Activated gamma-delta T cell (primary cell): Measurements from ENCODE around the gene ARHGEF6.
"Not testable (repeated sequence)": the region's sequence is repeated elsewhere in the genome, so short reads cannot be mapped to it uniquely, and the experiment has no call there.

Source experiments
- DNase-seq: peaks from one replicate; lab custom pipeline; 2025; lab: John Stamatoyannopoulos, UW
- total RNA-seq, 2 donors: gene quantifications; one replicate each; lab custom pipeline; 2026; lab: John Stamatoyannopoulos, UW

ARHGEF6 gene
- total RNA-seq = 270 to 288 reads per million in 2 donors

GRCh38 chrX:136780763-136781162 is at the start of gene ARHGEF6:
Gene ARHGEF6, minus strand, starts transcription at chrX:136780932. Its CDS starts 50 bp downstream, at chrX:136780882.
- DNase-seq = no peak

GRCh38 chrX:136829413-136829812 is 48.7 kb upstream of the ARHGEF6 start:
- no peak for DNase-seq

- no peak for DNase-seq
Measured at GRCh38 chrX:136828830-136829229, 48.1 kb upstream of the ARHGEF6 start.

- DNase-seq = no peak
Measured at GRCh38 chrX:136827026-136827425, 46.3 kb upstream of the ARHGEF6 start.

GRCh38 chrX:136825771-136826170 is 45.0 kb upstream of the ARHGEF6 start:
- no peak for DNase-seq

GRCh38 chrX:136823175-136823574 is 42.4 kb upstream of the ARHGEF6 start:
- no peak for DNase-seq

GRCh38 chrX:136822337-136823095 is 41.8 kb upstream of the ARHGEF6 start:
- DNase-seq = no peak

- DNase-seq = not testable (repeated sequence)
Measured at GRCh38 chrX:136819756-136820155, 39.0 kb upstream of the ARHGEF6 start.

GRCh38 chrX:136819031-136819703 is 38.4 kb upstream of the ARHGEF6 start:
- DNase-seq = no peak

- DNase-seq = no peak
Measured at GRCh38 chrX:136816975-136817374, 36.2 kb upstream of the ARHGEF6 start.

GRCh38 chrX:136814847-136815750 is 34.4 kb upstream of the ARHGEF6 start:
- DNase-seq = no peak

GRCh38 chrX:136812286-136812685 is 31.6 kb upstream of the ARHGEF6 start:
- no peak for DNase-seq

GRCh38 chrX:136810493-136810892 is 29.8 kb upstream of the ARHGEF6 start:
- DNase-seq = no peak

- DNase-seq = no peak
Measured at GRCh38 chrX:136806891-136807410, 26.2 kb upstream of the ARHGEF6 start.

- DNase-seq = no peak
Measured at GRCh38 chrX:136802515-136802914, 21.8 kb upstream of the ARHGEF6 start.

GRCh38 chrX:136797787-136798186 is 17.1 kb upstream of the ARHGEF6 start:
- DNase-seq = no peak

GRCh38 chrX:136795132-136795531 is 14.4 kb upstream of the ARHGEF6 start:
- DNase-seq = not testable (repeated sequence)

- not testable (repeated sequence) for DNase-seq
Measured at GRCh38 chrX:136794660-136795059, 13.9 kb upstream of the ARHGEF6 start.

GRCh38 chrX:136794080-136794479 is 13.3 kb upstream of the ARHGEF6 start:
- DNase-seq = no peak

- DNase-seq = no peak
Measured at GRCh38 chrX:136789856-136790255, 9.1 kb upstream of the ARHGEF6 start.

- DNase-seq = no peak
Measured at GRCh38 chrX:136784231-136784630, 3.5 kb upstream of the ARHGEF6 start.

GRCh38 chrX:136783159-136783558 is 2.4 kb upstream of the ARHGEF6 start:
- DNase-seq = no peak
